Placental pericyte (primary cell): Measurements from ENCODE around the gene LTBP4. TPM values are rescaled to one million over a fixed set of nuclear protein-coding genes. Genes with fewer than 3 reads are reported as not detected.

Source experiments
- total RNA-seq: library from RNA; depleted of rRNA; stranded (reverse); fragments of >200 nt; gene quantifications from 2 replicates; pipeline ENCODE4 v1.2.3, GENCODE V29; 2012

The LTBP4 gene
- total RNA-seq, result 9.7 and 16.6 TPM in 2 replicates

GRCh38 chr19:40601134-40601974, at the start of gene LTBP4:
Gene LTBP4 (plus strand): TSS chr19:40601369. CDS start chr19:40601388, 19 bp downstream.

GRCh38 chr19:40576585-40577451, 24.4 kb upstream of the LTBP4 start, which contains the start of gene SHKBP1:
Gene SHKBP1 (plus strand): TSS chr19:40576873. CDS start chr19:40576900, 27 bp downstream.

Other genes with a start within 250 kb of the LTBP4 start
- under 0.01 and 0.14 TPM in 2 replicates for gene HIPK4, start 211.2 kb upstream of the LTBP4 start, total RNA-seq
- 1.3 and 2.8 TPM in 2 replicates for gene PRX, start 188.0 kb upstream of the LTBP4 start, total RNA-seq
- gene SERTAD1, start 175.4 kb upstream of the LTBP4 start, total RNA-seq, result 17.3 and 31.1 TPM in 2 replicates
- gene SERTAD3, start 157.0 kb upstream of the LTBP4 start, total RNA-seq, result 38.5 and 50.3 TPM in 2 replicates
- gene BLVRB, start 135.6 kb upstream of the LTBP4 start, total RNA-seq, result 37.8 and 116 TPM in 2 replicates
- 0.14 and 0.66 TPM in 2 replicates for gene SPTBN4, start 134.4 kb upstream of the LTBP4 start, total RNA-seq
- gene SHKBP1, start 24.5 kb upstream of the LTBP4 start, total RNA-seq, result 14.9 and 26.2 TPM in 2 replicates
- 36.5 and 40.9 TPM in 2 replicates for gene NUMBL, start 89.3 kb downstream of the LTBP4 start, total RNA-seq
- 28.9 and 40.7 TPM in 2 replicates for gene COQ8B, start 115.5 kb downstream of the LTBP4 start, total RNA-seq
- gene ITPKC, start 115.7 kb downstream of the LTBP4 start, total RNA-seq, result 17.5 and 23.2 TPM in 2 replicates
- 1.1 and 2.0 TPM in 2 replicates for gene ACTMAP, start 149.1 kb downstream of the LTBP4 start, total RNA-seq
- 33.7 and 55.4 TPM in 2 replicates for gene SNRPA, start 149.8 kb downstream of the LTBP4 start, total RNA-seq
- not detected in 2 replicates for gene MIA, start 174.2 kb downstream of the LTBP4 start, total RNA-seq
- gene RAB4B, start 176.9 kb downstream of the LTBP4 start, total RNA-seq, result 11.7 and 19.9 TPM in 2 replicates
- 101 and 103 TPM in 2 replicates for gene EGLN2, start 197.8 kb downstream of the LTBP4 start, total RNA-seq
- not detected in 2 replicates for gene CYP2A6, start 249.1 kb downstream of the LTBP4 start, total RNA-seq